Upper lobe of left lung (tissue), 4 donors: ENCODE results near the gene IDI1.
"Not testable (repeated sequence)": the region's sequence is repeated elsewhere in the genome, so short reads cannot be mapped to it uniquely, and the experiment has no call there.

Source experiments
- CTCF ChIP-seq, 6 experiments: fragments of 450-650 bp in 4 of 6; fragments of 200-600 bp in 2 of 6; sonication (generic) in 2 of 6; IDR thresholded peaks; one replicate each; pipeline ENCODE4 v1.5.1; 2016 to 2019; ENCODE audit warnings: antibody characterized with exemption in 6 of 6
- EP300 ChIP-seq, 4 donors: sonication (generic); formaldehyde crosslinking; IDR thresholded peaks; one replicate each; pipeline ENCODE4 v1.5.1; 2017; ENCODE audit warnings: antibody characterized with exemption in 4 of 4, control low read depth in 2 of 4
- POLR2A ChIP-seq, 4 donors: fragments of 450-650 bp; IDR thresholded peaks; one replicate each; pipeline ENCODE4 v1.5.1; 2016 to 2017; ENCODE audit warnings: antibody characterized with exemption in 4 of 4, mild to moderate bottlenecking in 2 of 4
- POLR2AphosphoS5 ChIP-seq, 2 donors: sonication (generic); formaldehyde crosslinking; IDR thresholded peaks; one replicate each; pipeline ENCODE4 v1.5.1; 2017; ENCODE audit warnings: antibody characterized with exemption in 2 of 2

GRCh38 chr10:1066734-1067133, 17.8 kb upstream of the IDI1 start:
- not testable (repeated sequence) for TF ChIP-seq CTCF, POLR2A, EP300, POLR2AphosphoS5 (IDR thresholded peaks at IDR 0.05)
